ENCODE measurements around the gene APOM. TPM values are rescaled to one million over a fixed set of nuclear protein-coding genes. Genes with fewer than 3 reads are reported as not detected.

Gene APOM
- total RNA-seq, 4 donors from 2014 or later, result 0.63 to 2.0 (median 0.90) TPM; not detected in 1

DNA sequence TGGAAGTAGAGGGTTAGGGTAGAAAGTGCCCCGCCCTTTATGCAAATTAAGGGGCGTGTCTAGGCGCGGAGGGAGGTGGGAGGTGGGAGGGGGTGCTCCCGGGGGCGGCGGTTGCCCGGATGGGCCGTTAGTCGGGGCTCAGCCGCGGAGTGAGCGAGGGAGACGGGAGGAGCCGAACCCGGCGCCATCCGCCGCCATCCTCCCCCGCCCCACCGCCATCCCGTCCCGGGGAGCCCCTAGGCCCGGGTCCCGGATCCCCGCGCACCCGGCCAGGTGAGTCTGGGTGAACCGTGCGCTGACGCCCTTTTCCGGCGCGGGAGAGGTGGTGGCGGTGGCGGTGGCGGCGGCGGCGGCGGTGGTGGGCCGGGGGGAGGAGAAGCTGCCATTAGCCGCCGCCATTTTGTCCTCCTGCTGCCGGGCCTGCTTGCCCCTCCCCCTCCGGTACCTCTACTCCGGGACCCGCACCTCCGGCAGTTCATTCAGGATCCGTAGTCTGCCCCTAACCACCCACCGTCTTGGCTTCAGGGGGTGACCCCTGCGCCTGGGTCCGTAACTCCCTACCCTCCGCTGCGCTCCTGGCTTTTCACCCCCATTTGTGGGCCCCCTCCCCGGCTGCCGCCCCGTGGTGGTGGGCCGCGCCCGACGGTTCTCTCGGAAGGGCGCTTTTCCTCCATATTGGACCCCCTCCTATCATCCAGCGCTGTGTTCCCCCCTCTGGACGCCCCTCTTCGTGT lies 34.9 kb upstream of the APOM start, which contains the start of gene PRRC2A:
Gene PRRC2A (plus strand): TSS at position 130 of the 734 bp plus-strand sequence. CDS start 2,075 bp downstream, outside the sequence.
- H3K27me3 ChIP-seq, result no peaks in the 10 kb centered on the region
- WGBS, 2 donors, result 1 to 4% methylated on average over 32 to 47 of the region's 67 CpGs
- no peaks in the 10 kb centered on the region for H3K9me3 ChIP-seq
- peaks cover 0 to 23% (median 15%) of the 10 kb centered on the region in 4 donors for H3K4me1 ChIP-seq
- TF ChIP-seq POLR2A (IDR thresholded peaks at IDR 0.05) (peak; percentile 46 to 50), EP300 (IDR thresholded peaks at IDR 0.05) (peak in 1 of 2 donors; percentile 3)
- TF ChIP-seq, protein P1, sequence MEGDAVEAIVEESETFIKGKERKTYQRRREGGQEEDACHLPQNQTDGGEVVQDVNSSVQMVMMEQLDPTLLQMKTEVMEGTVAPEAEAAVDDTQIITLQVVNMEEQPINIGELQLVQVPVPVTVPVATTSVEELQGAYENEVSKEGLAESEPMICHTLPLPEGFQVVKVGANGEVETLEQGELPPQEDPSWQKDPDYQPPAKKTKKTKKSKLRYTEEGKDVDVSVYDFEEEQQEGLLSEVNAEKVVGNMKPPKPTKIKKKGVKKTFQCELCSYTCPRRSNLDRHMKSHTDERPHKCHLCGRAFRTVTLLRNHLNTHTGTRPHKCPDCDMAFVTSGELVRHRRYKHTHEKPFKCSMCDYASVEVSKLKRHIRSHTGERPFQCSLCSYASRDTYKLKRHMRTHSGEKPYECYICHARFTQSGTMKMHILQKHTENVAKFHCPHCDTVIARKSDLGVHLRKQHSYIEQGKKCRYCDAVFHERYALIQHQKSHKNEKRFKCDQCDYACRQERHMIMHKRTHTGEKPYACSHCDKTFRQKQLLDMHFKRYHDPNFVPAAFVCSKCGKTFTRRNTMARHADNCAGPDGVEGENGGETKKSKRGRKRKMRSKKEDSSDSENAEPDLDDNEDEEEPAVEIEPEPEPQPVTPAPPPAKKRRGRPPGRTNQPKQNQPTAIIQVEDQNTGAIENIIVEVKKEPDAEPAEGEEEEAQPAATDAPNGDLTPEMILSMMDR (IDR thresholded peaks at IDR 0.05), result no peak
- DNase-seq (ENCODE audit: low spot score in 2 of 2), result peak; percentile 94 to 98
- peak within 1 kb of the TSS; percentile 92 to 98 (median 98) for H3K27ac ChIP-seq
- peak within 1 kb of the TSS; percentile 82 to 100 (median 94) for H3K4me3 ChIP-seq
- peaks cover 5 to 28% (median 15%) of the 10 kb centered on the region in 3 donors for H3K36me3 ChIP-seq

DNA sequence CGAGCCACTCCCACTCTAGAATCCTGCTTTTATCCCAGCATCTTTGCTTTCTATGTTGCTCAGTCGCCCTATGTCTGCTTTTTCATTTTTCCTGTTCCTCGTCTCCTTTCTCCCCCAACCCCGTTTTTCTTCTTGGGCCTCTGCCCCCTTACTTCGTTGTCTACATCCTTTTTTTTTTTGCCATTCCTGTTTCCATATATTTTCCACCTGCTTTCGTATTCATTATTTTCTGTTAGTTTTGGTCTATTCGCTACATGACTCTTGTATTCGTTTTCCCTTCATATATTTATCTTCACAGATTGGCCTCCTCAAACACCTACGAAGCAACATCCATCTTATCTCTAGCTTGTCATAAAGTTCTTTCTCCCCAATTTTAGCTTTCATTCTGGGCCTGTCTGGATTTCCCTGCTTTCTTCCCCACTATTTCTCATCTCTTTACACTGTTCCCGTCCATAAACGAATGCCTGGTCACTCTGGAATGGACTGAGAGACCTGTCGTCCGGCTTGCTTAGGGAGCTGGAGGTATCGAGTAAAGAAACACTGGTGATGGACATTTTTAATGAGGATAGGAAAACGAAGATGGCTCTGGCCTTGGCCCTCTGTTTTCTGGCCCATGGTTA lies 34.3 kb upstream of the APOM start:
- TF ChIP-seq, protein P1 (IDR thresholded peaks at IDR 0.05), result no peak
- TF ChIP-seq POLR2A (IDR thresholded peaks at IDR 0.05), result no peak
- no peak for TF ChIP-seq EP300 (IDR thresholded peaks at IDR 0.05)
- Histone ChIP-seq H3K4me3 (peak overlapping the region; percentile 82 to 100 (median 94)), H3K4me1 (peaks cover 0 to 23% (median 15%) of the 10 kb centered on the region in 4 donors), H3K36me3 (peaks cover 5 to 35% (median 22%) of the 10 kb centered on the region in 3 donors), H3K27ac (peak overlapping the region; percentile 92 to 98 (median 98)), H3K9me3 (no peaks in the 10 kb centered on the region), H3K27me3 (no peaks in the 10 kb centered on the region)
- 7% methylated on average over 15 of the region's 15 CpGs for WGBS, 2 donors
- no peak for DNase-seq (ENCODE audit: low spot score in 2 of 2)

DNA sequence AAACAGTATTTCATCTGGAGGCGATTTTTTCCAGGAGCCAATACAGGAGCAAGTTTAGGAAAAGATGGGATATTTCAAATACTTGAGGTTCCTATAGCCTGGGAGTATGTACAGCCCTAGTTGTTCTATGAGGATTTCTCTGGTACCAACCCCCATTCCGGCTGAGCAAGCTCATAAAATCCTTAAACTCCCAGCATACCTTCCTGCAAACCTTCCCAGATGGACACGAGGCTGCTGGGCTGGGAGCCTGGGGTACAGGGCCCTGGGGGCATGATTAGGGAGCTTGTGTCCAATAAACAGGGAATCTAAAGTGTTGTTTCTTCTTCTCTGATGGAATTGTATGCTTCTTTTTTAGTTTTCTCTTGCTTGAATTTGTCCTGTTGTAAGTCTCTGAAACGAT lies 33.7 kb upstream of the APOM start:
- peak overlapping the region; percentile 92 to 98 (median 98) for H3K27ac ChIP-seq

DNA sequence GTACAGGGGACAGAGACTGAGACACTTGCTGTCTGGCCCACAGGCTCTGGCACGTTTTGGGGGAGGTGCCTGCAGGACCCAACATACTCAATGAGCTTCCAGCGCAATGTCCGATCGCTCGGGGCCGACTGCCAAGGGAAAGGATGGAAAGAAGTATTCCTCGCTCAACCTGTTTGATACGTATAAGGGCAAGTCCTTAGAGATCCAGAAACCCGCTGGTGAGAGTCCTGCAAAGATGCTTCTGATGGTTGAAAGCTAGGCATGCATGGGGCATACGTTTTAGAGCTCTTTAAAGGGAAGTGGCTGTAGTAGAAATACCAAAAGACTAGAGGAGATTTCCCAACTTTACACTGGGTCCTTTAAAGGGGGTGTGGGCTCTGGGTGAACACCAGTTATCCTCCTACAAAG lies 33.0 kb upstream of the APOM start:
- Histone ChIP-seq H3K27ac (peak overlapping the region in 2 of 4 donors; percentile 97 to 98), H3K4me3 (no peak overlapping the region), H3K36me3 (peaks cover 5 to 47% (median 28%) of the 10 kb centered on the region in 3 donors), H3K4me1 (peaks cover 0 to 23% (median 15%) of the 10 kb centered on the region in 4 donors), H3K27me3 (no peaks in the 10 kb centered on the region), H3K9me3 (no peaks in the 10 kb centered on the region)
- no peak for TF ChIP-seq EP300 (IDR thresholded peaks at IDR 0.05)
- TF ChIP-seq, protein P1 (IDR thresholded peaks at IDR 0.05), result no peak
- no peak for TF ChIP-seq POLR2A (IDR thresholded peaks at IDR 0.05)
- WGBS, 2 donors, result 52 to 53% methylated on average over 10 of the region's 10 CpGs
- DNase-seq (ENCODE audit: low spot score in 2 of 2), result no peak

More for the DNA sequence above, 33.7 kb upstream of the APOM start:
- Histone ChIP-seq H3K27me3 (no peaks in the 10 kb centered on the region), H3K36me3 (peaks cover 5 to 40% (median 27%) of the 10 kb centered on the region in 3 donors), H3K4me3 (peak overlapping the region; percentile 82 to 100 (median 94)), H3K4me1 (peaks cover 0 to 23% (median 15%) of the 10 kb centered on the region in 4 donors), H3K9me3 (no peaks in the 10 kb centered on the region)
- DNase-seq (ENCODE audit: low spot score in 2 of 2), result no peak
- 21 to 25% methylated on average over 4 of the region's 4 CpGs for WGBS, 2 donors
- TF ChIP-seq POLR2A (IDR thresholded peaks at IDR 0.05) (no peak), EP300 (IDR thresholded peaks at IDR 0.05) (no peak)
- TF ChIP-seq, protein P1 (IDR thresholded peaks at IDR 0.05), result no peak
